Gastrocnemius medialis (tissue), 4 donors: ENCODE measurements around the gene NCF4. TPM values are rescaled to one million over a fixed set of nuclear protein-coding genes. Genes with fewer than 3 reads are reported as not detected.

ENCODE experiments used
- ATAC-seq, 2 donors: fragments of 150-250 bp; one replicate each; pipeline ENCODE4 v1.9.1; 2016
- DNase-seq, 2 donors: peaks; one replicate each; pipeline ENCODE4 v3.0.0-alpha.2; 2019
- H3K27ac ChIP-seq, 4 donors: fragments of 200-600 bp; sonication (generic); 1 replicate in 1 of 4; 2 replicates in 3 of 4; pipeline ENCODE4 v1.5.1; 2016 to 2018; ENCODE audit warnings: mild to moderate bottlenecking in 2 of 4, moderate library complexity in 1 of 4
- H3K27me3 ChIP-seq, 3 donors: fragments of 200-600 bp; sonication (generic) in 2 of 3; 1 replicate in 1 of 3; 2 replicates in 2 of 3; pipeline versions ENCODE4 v1.5.1 to v1.6.0; 2016 to 2019; ENCODE audit warnings: mild to moderate bottlenecking in 1 of 3, moderate library complexity in 1 of 3
- H3K36me3 ChIP-seq, 2 donors: fragments of 200-600 bp; sonication (generic) in 1 of 2; one replicate each; pipeline ENCODE4 v1.5.1; 2017 to 2018
- H3K4me1 ChIP-seq, 2 donors: fragments of 200-600 bp; sonication (generic) in 1 of 2; one replicate each; pipeline ENCODE4 v1.5.1; 2016 to 2017; ENCODE audit warnings: mild to moderate bottlenecking in 2 of 2
- H3K4me3 ChIP-seq, 4 donors: fragments of 200-600 bp; sonication (generic) in 3 of 4; 1 replicate in 1 of 4; 2 replicates in 3 of 4; pipeline ENCODE4 v1.5.1; 2016 to 2019; ENCODE audit warnings: mild to moderate bottlenecking in 2 of 4
- H3K9me3 ChIP-seq, 3 donors: fragments of 200-600 bp; sonication (generic) in 2 of 3; 1 replicate in 1 of 3; 2 replicates in 2 of 3; pipeline ENCODE4 v1.5.1; 2016 to 2019
- POLR2A ChIP-seq, 2 donors: fragments of 450-650 bp; IDR thresholded peaks; one replicate each; pipeline ENCODE4 v1.6.1; 2017; ENCODE audit warnings: antibody characterized with exemption in 2 of 2, mild to moderate bottlenecking in 2 of 2, moderate library complexity in 2 of 2
- in situ Hi-C, 4 donors: fragments of 200-750 bp; cut with MboI; loops; one replicate each; pipeline versions ENCODE4 v1.15.0 to v1.8.0; 2017; ENCODE audit warnings: low sequenced_read_pairs in 4 of 4
- intact Hi-C: fragments of 100-400 bp; cut with DNase I; formaldehyde crosslinking; loops from one replicate; pipeline ENCODE4 v1.15.1; 2023; ENCODE audit warnings: low total_unique reads
- total RNA-seq, 4 donors: library from RNA; depleted of rRNA; stranded (reverse); fragments of >200 nt; gene quantifications; one replicate each; pipeline versions ENCODE4 v1.1.0 to v1.2.3, GENCODE V29; 2016
- TF ChIP-seq, protein P1 (sequence below), 5 experiments: fragments of 450-650 bp in 3 of 5; fragments of 200-600 bp in 2 of 5; sonication (generic) in 2 of 5; IDR thresholded peaks in 4 of 5; conservative IDR thresholded peaks in 1 of 5; 1 replicate in 4 of 5; 2 replicates in 1 of 5; pipeline ENCODE4 v1.5.1; 2016 to 2019; ENCODE audit warnings: antibody characterized with exemption in 5 of 5, mild to moderate bottlenecking in 3 of 5, moderate library complexity in 3 of 5

The NCF4 gene
- total RNA-seq, 4 donors from 2014 or later, result 1.8 to 5.5 (median 2.9) TPM

DNA sequence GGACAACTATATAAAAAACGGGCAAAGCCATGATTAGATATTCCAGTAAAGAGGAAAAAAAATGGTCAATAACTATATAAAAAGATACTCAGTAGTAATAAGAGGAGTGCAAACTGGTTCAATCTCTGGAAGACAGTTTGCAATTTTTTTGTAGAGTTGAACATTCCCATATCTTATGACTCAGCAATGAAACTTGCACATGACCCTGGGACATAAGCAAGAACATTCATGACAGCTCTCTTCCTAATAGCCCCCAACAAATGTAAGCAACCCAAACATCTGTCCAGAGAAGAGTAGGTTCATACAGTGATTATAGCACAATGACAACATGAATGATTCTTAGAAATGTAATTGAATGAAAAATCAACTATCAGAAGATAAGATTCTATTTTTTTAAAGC lies 30.8 kb downstream of the NCF4 start:
- intact Hi-C loops, result no loop called here

DNA sequence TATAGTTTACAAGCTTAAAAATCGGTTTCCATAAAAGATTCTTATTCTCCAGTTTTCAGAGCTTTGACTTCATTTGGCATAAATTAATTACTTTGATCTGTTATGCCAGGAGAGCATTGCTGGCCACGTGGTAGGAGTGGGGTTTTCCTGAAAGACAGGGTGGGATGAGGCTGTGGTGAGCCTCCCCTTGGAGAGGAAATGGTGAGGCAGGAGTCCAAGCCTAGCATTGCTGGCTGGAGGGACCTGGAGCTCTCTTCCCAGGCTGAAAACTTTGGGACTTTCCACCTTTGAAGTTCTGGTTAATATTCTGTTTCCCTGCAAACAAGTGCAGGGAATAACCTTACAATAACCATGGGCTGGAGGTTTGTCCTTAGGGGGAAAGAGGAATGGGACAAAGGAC lies 31.5 kb downstream of the NCF4 start:
- peaks cover 0 to 5% (median 0%) of the 10 kb centered on the region in 3 donors for H3K27me3 ChIP-seq
- no peaks in the 10 kb centered on the region for H3K9me3 ChIP-seq
- ATAC-seq (no peak), DNase-seq (no peak)
- intact Hi-C loops, result no loop called here
- no peaks in the 10 kb centered on the region for H3K36me3 ChIP-seq
- in situ Hi-C loops, result no loop called here
- TF ChIP-seq, protein P1, sequence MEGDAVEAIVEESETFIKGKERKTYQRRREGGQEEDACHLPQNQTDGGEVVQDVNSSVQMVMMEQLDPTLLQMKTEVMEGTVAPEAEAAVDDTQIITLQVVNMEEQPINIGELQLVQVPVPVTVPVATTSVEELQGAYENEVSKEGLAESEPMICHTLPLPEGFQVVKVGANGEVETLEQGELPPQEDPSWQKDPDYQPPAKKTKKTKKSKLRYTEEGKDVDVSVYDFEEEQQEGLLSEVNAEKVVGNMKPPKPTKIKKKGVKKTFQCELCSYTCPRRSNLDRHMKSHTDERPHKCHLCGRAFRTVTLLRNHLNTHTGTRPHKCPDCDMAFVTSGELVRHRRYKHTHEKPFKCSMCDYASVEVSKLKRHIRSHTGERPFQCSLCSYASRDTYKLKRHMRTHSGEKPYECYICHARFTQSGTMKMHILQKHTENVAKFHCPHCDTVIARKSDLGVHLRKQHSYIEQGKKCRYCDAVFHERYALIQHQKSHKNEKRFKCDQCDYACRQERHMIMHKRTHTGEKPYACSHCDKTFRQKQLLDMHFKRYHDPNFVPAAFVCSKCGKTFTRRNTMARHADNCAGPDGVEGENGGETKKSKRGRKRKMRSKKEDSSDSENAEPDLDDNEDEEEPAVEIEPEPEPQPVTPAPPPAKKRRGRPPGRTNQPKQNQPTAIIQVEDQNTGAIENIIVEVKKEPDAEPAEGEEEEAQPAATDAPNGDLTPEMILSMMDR (IDR thresholded peaks at IDR 0.05 in 4 of 5, conservative IDR thresholded peaks at IDR 0.05 in 1 of 5), result no peak
- no peak for TF ChIP-seq POLR2A (IDR thresholded peaks at IDR 0.05)
- H3K4me1 ChIP-seq, result no peaks in the 10 kb centered on the region
- H3K27ac ChIP-seq, result no peak overlapping the region
- H3K4me3 ChIP-seq, result no peak overlapping the region

More for the DNA sequence above, 30.8 kb downstream of the NCF4 start:
- H3K4me3 ChIP-seq, result no peak overlapping the region
- TF ChIP-seq, protein P1 (IDR thresholded peaks at IDR 0.05 in 4 of 5, conservative IDR thresholded peaks at IDR 0.05 in 1 of 5), result no peak
- no peak for TF ChIP-seq POLR2A (IDR thresholded peaks at IDR 0.05)
- no peaks in the 10 kb centered on the region for H3K9me3 ChIP-seq
- ATAC-seq (no peak), DNase-seq (no peak)
- no peaks in the 10 kb centered on the region for H3K36me3 ChIP-seq
- in situ Hi-C loops, result no loop called here
- H3K27me3 ChIP-seq, result peaks cover 0 to 5% (median 4%) of the 10 kb centered on the region in 3 donors
- H3K27ac ChIP-seq, result no peak overlapping the region
- no peaks in the 10 kb centered on the region for H3K4me1 ChIP-seq

DNA sequence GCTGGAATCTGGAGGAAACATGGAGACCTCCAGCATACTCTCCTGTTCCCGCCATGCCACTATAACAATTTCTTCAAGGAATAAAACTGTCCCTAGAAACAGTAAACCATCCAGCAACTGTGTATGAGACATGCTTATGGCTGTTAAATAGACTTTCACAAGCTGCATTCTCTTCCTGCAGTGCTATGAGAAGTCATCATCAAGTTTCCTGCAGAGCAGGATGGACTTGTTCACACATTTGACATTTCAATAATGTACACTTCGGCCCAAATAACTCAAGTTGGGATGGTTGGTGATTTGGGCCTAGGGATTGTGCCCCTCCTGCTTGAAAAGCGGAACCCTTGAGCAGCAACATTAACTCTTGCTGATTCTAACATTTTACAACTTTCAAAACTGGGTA lies 32.5 kb downstream of the NCF4 start:
- no peaks in the 10 kb centered on the region for H3K36me3 ChIP-seq
- peaks cover 0 to 5% (median under 1%) of the 10 kb centered on the region in 3 donors for H3K27me3 ChIP-seq
- intact Hi-C loops (no loop called here), in situ Hi-C loops (no loop called here)
- no peaks in the 10 kb centered on the region for H3K9me3 ChIP-seq
- H3K27ac ChIP-seq, result no peak overlapping the region
- H3K4me3 ChIP-seq, result no peak overlapping the region
- TF ChIP-seq, protein P1 (IDR thresholded peaks at IDR 0.05 in 4 of 5, conservative IDR thresholded peaks at IDR 0.05 in 1 of 5), result no peak
- DNase-seq (no peak), ATAC-seq (no peak)
- H3K4me1 ChIP-seq, result no peaks in the 10 kb centered on the region

DNA sequence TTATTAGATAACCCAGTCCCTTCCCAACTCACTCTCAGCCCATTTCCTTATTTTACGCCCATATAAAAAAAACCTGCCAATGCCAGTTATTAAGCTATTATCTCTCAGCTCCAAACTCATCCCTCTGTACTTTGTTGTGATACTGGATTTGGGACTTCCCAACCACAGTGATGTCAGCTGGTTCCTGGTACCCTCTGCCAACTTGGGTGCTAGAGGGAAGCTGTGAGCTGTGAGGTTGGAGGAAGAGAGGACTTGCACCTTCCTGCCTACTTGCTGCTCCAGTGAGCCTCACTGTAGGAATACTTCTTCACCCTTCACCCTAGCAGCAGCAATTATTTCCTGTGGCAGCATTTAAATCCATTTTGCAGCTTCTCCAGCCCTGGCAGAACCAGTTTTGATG lies 33.5 kb downstream of the NCF4 start:
- Histone ChIP-seq H3K27ac (no peak overlapping the region), H3K9me3 (no peaks in the 10 kb centered on the region), H3K36me3 (no peaks in the 10 kb centered on the region), H3K4me3 (no peak overlapping the region), H3K27me3 (peaks cover 0 to 7% (median 5%) of the 10 kb centered on the region in 3 donors), H3K4me1 (no peaks in the 10 kb centered on the region)
- in situ Hi-C loops, result no loop called here
- intact Hi-C loops, result no loop called here
- no peak for DNase-seq
- no peak for TF ChIP-seq POLR2A (IDR thresholded peaks at IDR 0.05)
- TF ChIP-seq, protein P1 (IDR thresholded peaks at IDR 0.05 in 4 of 5, conservative IDR thresholded peaks at IDR 0.05 in 1 of 5), result no peak
- no peak for ATAC-seq

DNA sequence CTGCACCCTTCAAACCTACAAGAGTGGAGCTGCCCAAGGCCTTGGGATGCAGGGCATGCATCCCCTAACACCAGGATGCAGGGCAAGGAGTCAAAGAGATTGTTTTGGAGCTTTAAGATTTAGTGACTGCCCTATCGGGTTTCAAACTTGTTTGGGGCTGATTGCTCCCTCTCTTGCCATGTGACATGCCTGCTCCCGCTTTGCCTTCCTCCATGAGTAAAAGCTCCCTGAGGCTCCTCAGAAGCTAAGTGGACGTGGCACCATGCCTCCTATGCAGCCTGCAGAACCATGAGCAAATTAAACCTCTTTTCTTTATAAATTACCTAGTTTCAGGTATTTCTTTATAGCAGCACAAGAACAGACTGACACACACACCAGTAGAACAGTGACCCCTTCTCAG lies 36.8 kb downstream of the NCF4 start:
- H3K9me3 ChIP-seq, result no peaks in the 10 kb centered on the region
- no peak overlapping the region for H3K4me3 ChIP-seq
- TF ChIP-seq POLR2A (IDR thresholded peaks at IDR 0.05), result no peak
- TF ChIP-seq, protein P1 (IDR thresholded peaks at IDR 0.05 in 4 of 5, conservative IDR thresholded peaks at IDR 0.05 in 1 of 5), result no peak
- intact Hi-C loops (no loop called here), in situ Hi-C loops (no loop called here)
- H3K36me3 ChIP-seq, result no peaks in the 10 kb centered on the region
- H3K27me3 ChIP-seq, result peaks cover 0 to 9% (median 8%) of the 10 kb centered on the region in 3 donors
- H3K27ac ChIP-seq, result no peak overlapping the region
- ATAC-seq (no peak), DNase-seq (no peak)
- H3K4me1 ChIP-seq, result no peaks in the 10 kb centered on the region
